H9 (cell line): ENCODE results near the gene MRPS35. TPM values are rescaled to one million over a fixed set of nuclear protein-coding genes. Genes with fewer than 3 reads are reported as not detected.

Source experiments
- DNase-seq: peaks from one replicate; pipeline ENCODE4 v3.0.0-alpha.2; 2017
- H2AFZ ChIP-seq: one replicate; pipeline ENCODE4 v1.6.1; 2013; ENCODE audit warnings: mild to moderate bottlenecking, low read length, control low read depth, moderate library complexity
- H2AK5ac ChIP-seq: 2 replicates; pipeline ENCODE4 v1.6.1; 2013; ENCODE audit warnings: low read length, control low read depth, mixed read lengths; ENCODE audit not compliant: insufficient read length
- H2BK120ac ChIP-seq: one replicate; pipeline ENCODE4 v1.6.1; 2013; ENCODE audit warnings: low read depth, mild to moderate bottlenecking, low read length, control low read depth, inconsistent platforms; ENCODE audit not compliant: poor library complexity, severe bottlenecking
- H2BK12ac ChIP-seq: 2 replicates; pipeline ENCODE4 v1.6.1; 2013; ENCODE audit warnings: low read length, control low read depth, mixed read lengths, low read depth; ENCODE audit not compliant: insufficient read length
- H2BK15ac ChIP-seq: 2 replicates; pipeline ENCODE4 v1.6.1; 2013; ENCODE audit warnings: low read depth, low read length, control low read depth
- H2BK20ac ChIP-seq: one replicate; pipeline ENCODE4 v1.6.1; 2013; ENCODE audit warnings: low read depth, mild to moderate bottlenecking, low read length, control low read depth, inconsistent platforms; ENCODE audit not compliant: poor library complexity, severe bottlenecking
- H2BK5ac ChIP-seq: 2 replicates; pipeline ENCODE4 v1.6.1; 2013; ENCODE audit warnings: low read length, control low read depth, mixed read lengths; ENCODE audit not compliant: insufficient read length
- H3K14ac ChIP-seq: 2 replicates; pipeline ENCODE4 v1.6.1; 2013; ENCODE audit warnings: low read length, control low read depth; ENCODE audit not compliant: insufficient read depth
- H3K18ac ChIP-seq: 2 replicates; pipeline ENCODE4 v1.6.1; 2013; ENCODE audit warnings: low read depth, mild to moderate bottlenecking, mixed read lengths, low read length, control low read depth; ENCODE audit not compliant: insufficient read length
- H3K23ac ChIP-seq: 2 replicates; pipeline ENCODE4 v1.6.1; 2013; ENCODE audit warnings: low read length, control low read depth, mixed read lengths, low read depth; ENCODE audit not compliant: insufficient read length
- H3K23me2 ChIP-seq: 2 replicates; pipeline ENCODE4 v1.6.1; 2013; ENCODE audit warnings: low read depth, mild to moderate bottlenecking, mixed read lengths, low read length, control low read depth; ENCODE audit not compliant: insufficient read length, poor library complexity, severe bottlenecking
- H3K27ac ChIP-seq: 2 replicates; pipeline ENCODE4 v1.5.1; 2013; ENCODE audit warnings: low read length, control low read depth, mixed read lengths, low read depth; ENCODE audit not compliant: insufficient read length
- H3K27me3 ChIP-seq: 2 replicates; pipeline ENCODE4 v1.6.1; 2013; ENCODE audit warnings: low read length, control low read depth, inconsistent platforms; ENCODE audit not compliant: insufficient read depth
- H3K4ac ChIP-seq: 2 replicates; pipeline ENCODE4 v1.6.1; 2013; ENCODE audit warnings: low read depth, mild to moderate bottlenecking, control low read depth, inconsistent platforms, low read length, moderate library complexity
- H3K4me1 ChIP-seq: 2 replicates; pipeline ENCODE4 v1.6.1; 2013; ENCODE audit warnings: low read length, control low read depth, inconsistent platforms; ENCODE audit not compliant: insufficient read depth
- H3K4me2 ChIP-seq: 2 replicates; pipeline ENCODE4 v1.6.1; 2013; ENCODE audit warnings: low read length, control low read depth, mixed read lengths; ENCODE audit not compliant: insufficient read length, insufficient read depth
- H3K56ac ChIP-seq: 2 replicates; pipeline ENCODE4 v1.6.1; 2013; ENCODE audit warnings: low read depth, mild to moderate bottlenecking, mixed read lengths, low read length, control low read depth; ENCODE audit not compliant: insufficient read length
- H3K79me1 ChIP-seq: 2 replicates; pipeline ENCODE4 v1.6.1; 2013; ENCODE audit warnings: low read depth, mild to moderate bottlenecking, moderate library complexity, low read length, control low read depth, inconsistent platforms; ENCODE audit not compliant: insufficient read depth, poor library complexity, severe bottlenecking
- H3K79me2 ChIP-seq: 2 replicates; pipeline ENCODE4 v1.6.1; 2013; ENCODE audit warnings: low read length, control low read depth, inconsistent platforms; ENCODE audit not compliant: insufficient read depth
- H3K9ac ChIP-seq: 2 replicates; pipeline ENCODE4 v1.6.1; 2013; ENCODE audit warnings: low read length, control low read depth, mixed read lengths; ENCODE audit not compliant: insufficient read length; ENCODE audit errors: extremely low read depth
- H3K9me3 ChIP-seq: one replicate; pipeline ENCODE4 v1.6.1; 2013; ENCODE audit warnings: low read depth, low read length, inconsistent platforms; ENCODE audit not compliant: control insufficient read depth
- H3T11ph ChIP-seq: one replicate; pipeline ENCODE4 v1.6.1; 2013; ENCODE audit warnings: mild to moderate bottlenecking, low read length, control low read depth, inconsistent platforms
- H4K20me1 ChIP-seq: one replicate; pipeline ENCODE4 v1.6.1; 2013; ENCODE audit not compliant: control insufficient read depth, insufficient read length, insufficient read depth
- H4K5ac ChIP-seq: 2 replicates; pipeline ENCODE4 v1.6.1; 2013; ENCODE audit warnings: low read depth, mild to moderate bottlenecking, mixed read lengths, low read length, control low read depth; ENCODE audit not compliant: insufficient read length
- H4K8ac ChIP-seq: replicated peaks from 2 replicates; pipeline ENCODE4 v1.6.1; 2013; ENCODE audit warnings: low read length, control low read depth, mixed read lengths, low read depth; ENCODE audit not compliant: insufficient read length
- H4K91ac ChIP-seq: 2 replicates; pipeline ENCODE4 v1.6.1; 2013; ENCODE audit warnings: low read depth, mild to moderate bottlenecking, moderate library complexity, mixed read lengths, low read length, control low read depth; ENCODE audit not compliant: insufficient read length
- H3K27ac Mint-ChIP-seq, 3 experiments: 2 replicates in 2 of 3; 3 replicates in 1 of 3; pipeline ENCODE4 v1.8.0; 2020 to 2021; ENCODE audit warnings: mixed read lengths in 3 of 3, mild to moderate bottlenecking in 1 of 3, moderate library complexity in 1 of 3
- H3K27me3 Mint-ChIP-seq: 2 replicates; pipeline ENCODE4 v1.8.0; 2021; ENCODE audit warnings: low read depth, mild to moderate bottlenecking, moderate library complexity, mixed read lengths
- H3K36me3 Mint-ChIP-seq, 3 experiments: 2 replicates in 2 of 3; 3 replicates in 1 of 3; pipeline ENCODE4 v1.8.0; 2020 to 2021; ENCODE audit warnings: low read depth in 3 of 3, mixed read lengths in 3 of 3; ENCODE audit not compliant: insufficient read depth in 1 of 3
- H3K4me1 Mint-ChIP-seq, 2 experiments: 2 replicates each; pipeline ENCODE4 v1.8.0; 2020; ENCODE audit warnings: mixed read lengths in 2 of 2
- H3K4me3 Mint-ChIP-seq, 2 experiments: 2 replicates in 1 of 2; 3 replicates in 1 of 2; pipeline ENCODE4 v1.8.0; 2020 to 2021; ENCODE audit warnings: mild to moderate bottlenecking in 2 of 2, mixed read lengths in 2 of 2, moderate library complexity in 1 of 2
- H3K9me3 Mint-ChIP-seq, 2 experiments: 2 replicates in 1 of 2; 3 replicates in 1 of 2; pipeline ENCODE4 v1.8.0; 2020; ENCODE audit warnings: mild to moderate bottlenecking in 2 of 2, mixed read lengths in 2 of 2, moderate library complexity in 1 of 2
- WGBS: extraction: QIAGEN DNeasy Blood & Tissue Kit; methylation state at CpG from one replicate; pipeline ENCODE4 v1.1.7; 2013; ENCODE audit warnings: missing lambda C conversion rate, low lambda C conversion rate, mixed read lengths; ENCODE audit not compliant: insufficient read length; ENCODE audit errors: extremely low coverage; 5-methylcytosine and 5-hydroxymethylcytosine counted together
- total RNA-seq: library from RNA; stranded (reverse); gene quantifications from 2 replicates; pipeline ENCODE4 v1.2.1, GENCODE V29; 2021
- TF ChIP-seq, protein P1 (sequence below): fragments of 200-600 bp; sonication (generic); conservative IDR thresholded peaks from 3 replicates; pipeline ENCODE4 v1.8.0; 2021; ENCODE audit warnings: antibody characterized with exemption, mild to moderate bottlenecking

MRPS35 gene
- total RNA-seq, 1 experiment from 2014 or later: 45.4 TPM

DNA sequence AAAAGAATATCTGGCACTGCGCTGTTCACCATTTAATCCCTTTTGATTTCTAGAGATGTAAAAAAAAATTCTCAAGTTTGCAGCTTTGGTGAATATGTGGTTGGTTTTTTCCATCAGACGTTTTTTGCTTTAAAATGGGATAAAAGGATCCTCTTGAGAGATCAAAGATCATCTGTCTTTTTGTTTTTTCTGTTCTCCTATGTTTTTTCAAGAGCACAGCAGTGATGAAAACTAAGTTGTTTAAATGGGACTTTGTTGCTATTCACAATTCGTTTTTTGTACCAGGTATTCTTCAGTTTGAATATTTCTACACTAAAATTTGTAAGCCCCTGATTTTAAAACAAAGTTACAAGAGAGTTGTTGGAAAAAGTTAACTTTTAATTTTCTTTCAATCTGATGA lies 44.1 kb upstream of the MRPS35 start:
- Histone ChIP-seq H2BK12ac (no peak overlapping the region), H3K79me2 (no peaks in the 10 kb centered on the region), H3K4me1 (no peaks in the 10 kb centered on the region), H3K14ac (no peak overlapping the region), H2BK15ac (no peak overlapping the region), H3K4me2 (no peak overlapping the region), H3K9me3 (no peaks in the 10 kb centered on the region), H4K20me1 (peaks cover 2% of the 10 kb centered on the region), H2BK20ac (no peak overlapping the region), H3K9ac (no peak overlapping the region), H3K23ac (no peak overlapping the region), H3K79me1 (no peaks in the 10 kb centered on the region), H3T11ph (no peak overlapping the region), H2BK5ac (no peak overlapping the region), H2AK5ac (no peak overlapping the region), H4K91ac (no peak overlapping the region), H3K4ac (no peak overlapping the region), H3K18ac (no peak overlapping the region), H3K56ac (no peak overlapping the region), H3K27ac (no peak overlapping the region), H3K27me3 (no peaks in the 10 kb centered on the region), H3K23me2 (no peaks in the 10 kb centered on the region), H2BK120ac (no peak overlapping the region), H4K5ac (no peak overlapping the region), H4K8ac (no peak overlapping the region), H2AFZ (no peak overlapping the region)
- no CpG with 5 or more reads among the region's 3 CpGs for WGBS
- no peak for DNase-seq
- H3K27me3 Mint-ChIP-seq: no peaks in the 10 kb centered on the region
- H3K9me3 Mint-ChIP-seq: no peaks in the 10 kb centered on the region
- TF ChIP-seq, protein P1, sequence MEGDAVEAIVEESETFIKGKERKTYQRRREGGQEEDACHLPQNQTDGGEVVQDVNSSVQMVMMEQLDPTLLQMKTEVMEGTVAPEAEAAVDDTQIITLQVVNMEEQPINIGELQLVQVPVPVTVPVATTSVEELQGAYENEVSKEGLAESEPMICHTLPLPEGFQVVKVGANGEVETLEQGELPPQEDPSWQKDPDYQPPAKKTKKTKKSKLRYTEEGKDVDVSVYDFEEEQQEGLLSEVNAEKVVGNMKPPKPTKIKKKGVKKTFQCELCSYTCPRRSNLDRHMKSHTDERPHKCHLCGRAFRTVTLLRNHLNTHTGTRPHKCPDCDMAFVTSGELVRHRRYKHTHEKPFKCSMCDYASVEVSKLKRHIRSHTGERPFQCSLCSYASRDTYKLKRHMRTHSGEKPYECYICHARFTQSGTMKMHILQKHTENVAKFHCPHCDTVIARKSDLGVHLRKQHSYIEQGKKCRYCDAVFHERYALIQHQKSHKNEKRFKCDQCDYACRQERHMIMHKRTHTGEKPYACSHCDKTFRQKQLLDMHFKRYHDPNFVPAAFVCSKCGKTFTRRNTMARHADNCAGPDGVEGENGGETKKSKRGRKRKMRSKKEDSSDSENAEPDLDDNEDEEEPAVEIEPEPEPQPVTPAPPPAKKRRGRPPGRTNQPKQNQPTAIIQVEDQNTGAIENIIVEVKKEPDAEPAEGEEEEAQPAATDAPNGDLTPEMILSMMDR: no peak
- no peak overlapping the region for H3K4me3 Mint-ChIP-seq
- no peak overlapping the region for H3K27ac Mint-ChIP-seq
- no peaks in the 10 kb centered on the region for H3K4me1 Mint-ChIP-seq
- H3K36me3 Mint-ChIP-seq: peaks cover 0 to 15% (median 8%) of the 10 kb centered on the region in 3 experiments; a peak in 4 of 7 replicates
